GM19328 (cell line): Measurements from ENCODE around the gene UBE2G1.
"Not testable (repeated sequence)": the region's sequence is repeated elsewhere in the genome, so short reads cannot be mapped to it uniquely, and the experiment has no call there.

Experiments used
- ATAC-seq: cut with Tn5 transposase; IDR thresholded peaks from one replicate; pipeline ENCODE4 v1.9.1; 2021; ENCODE audit warnings: mild to moderate bottlenecking, moderate library complexity; ENCODE audit not compliant: unreplicated experiment

Gene UBE2G1

DNA sequence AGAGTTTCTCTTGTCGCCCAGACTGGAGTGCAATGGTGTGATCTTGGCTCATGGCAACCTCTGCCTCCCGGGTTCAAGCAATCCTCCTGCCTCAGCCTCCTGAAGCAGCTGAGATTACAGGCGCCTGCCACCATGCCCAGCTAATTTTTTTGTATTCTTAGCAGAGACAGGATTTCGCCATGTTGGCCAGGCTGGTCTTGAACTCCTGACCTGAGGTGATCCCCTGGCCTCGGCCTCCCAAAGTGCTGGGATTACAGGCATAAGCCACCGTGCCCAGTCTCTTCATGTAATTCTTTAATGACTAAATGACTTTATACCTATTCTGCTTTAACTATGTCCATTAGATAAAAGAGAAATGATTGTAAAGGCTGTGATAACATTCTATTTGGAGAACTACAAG lies 111.2 kb downstream of the UBE2G1 start:
- not testable (repeated sequence) for ATAC-seq

DNA sequence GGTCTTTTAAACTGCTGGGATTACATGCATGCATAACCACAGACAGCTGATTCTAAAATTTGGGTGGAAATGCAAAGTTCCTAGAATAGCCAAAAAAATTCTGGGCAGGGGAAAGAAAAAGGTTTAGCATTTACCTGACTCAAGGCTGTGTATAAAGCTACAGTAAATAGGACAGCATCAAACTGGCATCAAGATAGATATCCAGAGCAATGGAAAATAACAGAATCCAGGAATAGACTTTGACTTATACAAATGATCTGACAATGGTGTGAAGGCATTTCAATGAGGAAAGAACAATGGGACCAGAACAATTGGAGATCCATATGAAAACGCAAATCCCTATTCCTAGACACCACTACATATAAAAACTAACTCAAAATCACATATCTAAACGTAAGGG lies 115.6 kb downstream of the UBE2G1 start:
- no peak for ATAC-seq

GRCh38 chr17:4249452-4250029 lies 116.9 kb downstream of the UBE2G1 start:
- no peak for ATAC-seq

- ATAC-seq = no peak
Measured at GRCh38 chr17:4248504-4249277, 117.8 kb downstream of the UBE2G1 start.

DNA sequence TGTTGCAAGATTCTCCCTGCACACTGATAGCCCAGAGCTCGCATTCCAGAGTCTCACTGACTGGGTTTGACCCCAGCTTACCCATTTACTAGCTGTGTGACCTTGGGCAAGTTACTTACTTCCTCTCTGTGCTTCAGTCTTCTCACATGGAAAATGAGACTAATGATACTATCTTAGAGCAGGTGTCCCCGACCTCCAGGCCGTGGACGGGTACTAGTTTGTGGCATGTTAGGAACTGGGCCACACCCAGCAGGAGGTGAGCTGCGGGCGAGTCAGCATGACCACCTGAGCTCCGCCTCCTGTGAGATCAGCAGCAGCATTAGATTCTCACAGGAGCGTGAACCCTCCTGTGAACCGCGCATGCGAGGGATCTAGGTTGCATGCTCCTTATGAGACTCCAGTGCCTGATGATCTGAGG lies 118.5 kb downstream of the UBE2G1 start:
- ATAC-seq = no peak

DNA sequence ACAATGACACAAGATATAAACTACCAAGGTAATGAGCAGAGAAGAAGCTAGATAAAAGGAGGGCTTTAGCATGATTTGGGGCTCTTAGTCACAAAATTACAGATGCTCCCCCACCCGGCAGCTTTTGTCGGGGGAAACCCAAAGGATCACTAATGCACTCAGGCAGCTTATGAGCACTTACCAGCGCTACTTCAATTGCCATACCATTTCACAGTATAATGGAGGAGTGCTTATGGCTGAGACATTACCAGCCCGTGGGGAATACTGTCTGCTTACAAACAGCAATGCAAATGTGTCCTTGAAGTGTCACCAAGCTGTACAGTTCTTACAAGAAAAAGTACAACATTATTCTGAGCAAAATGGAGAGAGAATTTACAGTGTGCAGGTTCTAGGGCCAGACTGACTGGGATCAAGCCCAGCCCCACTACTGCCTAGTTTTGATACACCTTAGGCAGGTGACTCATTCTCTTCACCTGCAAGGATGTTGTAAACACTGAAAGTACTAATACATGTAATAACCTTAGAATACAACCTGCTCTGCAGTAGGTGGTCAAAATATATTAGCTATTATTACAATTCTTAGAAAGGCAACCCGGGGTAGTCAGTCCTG lies 119.0 kb downstream of the UBE2G1 start:
- ATAC-seq = no peak

DNA sequence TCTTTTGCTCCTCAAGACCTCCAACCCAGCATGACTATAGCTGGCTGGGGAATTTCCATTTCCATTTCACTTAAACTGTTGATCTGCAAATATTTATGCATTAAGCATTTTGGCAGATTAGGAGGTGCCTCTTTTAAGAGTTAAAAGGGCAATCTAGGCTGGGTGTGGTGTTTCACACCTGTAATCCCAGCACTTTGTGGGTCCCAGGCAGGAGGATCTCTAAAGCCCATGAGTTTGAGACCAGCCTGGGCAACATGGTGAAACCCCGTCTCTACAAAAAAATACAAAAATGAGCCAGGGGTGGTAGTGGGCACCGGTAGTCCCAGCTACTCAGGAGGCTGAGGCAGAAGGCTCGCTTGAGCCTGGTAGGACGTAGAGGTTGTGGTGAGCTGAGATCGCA lies 119.8 kb downstream of the UBE2G1 start:
- no peak for ATAC-seq

DNA sequence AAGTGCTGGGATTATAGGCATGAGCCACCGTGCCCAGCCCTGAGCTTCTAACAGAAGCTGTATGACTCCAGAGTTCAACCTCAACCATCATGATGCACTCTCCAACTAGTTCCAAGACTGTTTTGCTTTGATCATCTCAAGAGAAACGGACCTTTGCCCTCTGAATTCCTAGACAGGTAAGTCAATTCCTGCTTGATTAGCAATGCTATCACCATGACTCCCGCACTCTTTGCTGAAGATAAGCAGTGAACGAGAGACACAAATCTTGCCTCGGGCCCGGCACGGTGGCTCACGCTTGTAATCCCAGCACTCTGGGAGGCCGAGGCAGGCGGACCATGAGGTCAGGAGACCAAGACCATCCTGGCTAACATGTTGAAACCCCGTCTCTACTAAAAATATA lies 124.9 kb downstream of the UBE2G1 start:
- ATAC-seq = no peak

DNA sequence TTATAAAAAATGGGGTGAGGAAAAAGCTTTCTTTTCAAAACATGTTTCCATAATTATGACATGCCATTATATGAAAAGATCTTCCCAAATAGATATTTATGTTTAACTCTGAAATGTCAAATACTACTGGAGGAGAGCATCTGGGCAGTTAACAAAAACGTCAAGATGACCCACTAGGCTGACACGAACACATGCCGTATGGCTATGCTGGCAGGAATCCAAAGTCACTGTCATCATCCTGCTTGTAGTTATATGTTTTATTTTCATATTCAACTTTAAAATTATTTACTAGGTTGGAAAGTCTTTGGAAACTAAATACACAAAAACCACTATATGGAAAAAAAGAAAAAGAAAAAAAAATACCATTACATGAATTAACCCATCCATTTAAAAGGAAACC lies 130.0 kb downstream of the UBE2G1 start:
- no peak for ATAC-seq

- no peak for ATAC-seq
Measured at GRCh38 chr17:4235372-4236279, 130.8 kb downstream of the UBE2G1 start.

GRCh38 chr17:4234401-4234800 lies 132.1 kb downstream of the UBE2G1 start:
- no peak for ATAC-seq

DNA sequence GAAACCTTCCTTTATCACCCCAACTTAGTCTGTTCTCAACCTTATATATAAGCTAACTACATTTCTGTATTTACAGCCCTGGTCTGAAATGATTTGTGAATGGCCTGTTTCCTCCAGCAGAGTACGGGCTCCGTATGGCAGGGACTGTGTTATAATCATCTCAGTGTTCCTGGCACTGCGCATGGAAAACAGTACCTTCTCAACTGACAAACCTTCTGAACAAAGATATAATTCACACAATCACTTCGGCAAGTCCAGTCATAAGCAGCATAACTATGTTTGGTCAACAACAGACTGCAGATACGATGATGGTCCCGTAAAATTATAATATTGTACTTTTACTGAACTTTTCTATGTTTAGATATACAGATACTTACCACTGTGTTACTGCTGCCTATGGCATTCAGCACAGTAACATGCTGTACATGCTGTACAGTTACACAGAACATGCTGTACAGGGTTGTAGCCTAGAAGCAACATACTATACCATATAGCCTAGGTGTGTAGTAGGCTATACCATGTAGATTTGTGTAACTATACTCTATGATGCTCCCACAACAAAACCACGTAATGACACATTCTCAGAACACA lies 132.7 kb downstream of the UBE2G1 start:
- no peak for ATAC-seq

DNA sequence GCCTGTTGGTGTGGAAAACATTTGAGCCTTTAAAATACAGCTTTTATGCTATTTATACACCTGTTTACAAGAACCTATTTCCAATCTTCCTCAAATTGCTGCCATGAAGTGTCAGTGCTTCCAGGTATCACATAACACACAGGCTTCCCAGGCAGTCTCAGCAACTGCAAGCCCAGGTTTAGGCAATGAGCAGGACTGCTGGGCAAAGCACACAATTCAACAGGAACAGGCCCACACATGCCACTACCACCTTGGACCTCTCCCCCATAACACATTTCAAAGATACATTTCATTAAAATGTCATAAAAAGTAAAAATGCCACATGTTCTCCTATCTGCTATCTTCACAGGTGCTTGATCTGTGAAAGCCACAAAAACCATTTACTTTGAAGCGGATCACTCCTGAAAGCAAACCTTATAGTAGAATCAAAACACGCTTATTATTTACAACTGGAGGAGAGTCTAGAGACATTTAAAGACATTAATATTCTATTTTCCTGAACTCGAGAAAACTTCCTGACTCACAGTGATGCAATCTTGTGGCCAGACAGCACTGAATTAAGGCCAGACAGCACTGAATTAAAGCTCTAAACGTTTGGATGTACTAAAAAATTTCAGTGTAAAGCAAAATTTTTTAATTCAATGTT lies 134.2 kb downstream of the UBE2G1 start:
- ATAC-seq = no peak

- ATAC-seq = no peak
Measured at GRCh38 chr17:4229627-4230541, 136.6 kb downstream of the UBE2G1 start.

DNA sequence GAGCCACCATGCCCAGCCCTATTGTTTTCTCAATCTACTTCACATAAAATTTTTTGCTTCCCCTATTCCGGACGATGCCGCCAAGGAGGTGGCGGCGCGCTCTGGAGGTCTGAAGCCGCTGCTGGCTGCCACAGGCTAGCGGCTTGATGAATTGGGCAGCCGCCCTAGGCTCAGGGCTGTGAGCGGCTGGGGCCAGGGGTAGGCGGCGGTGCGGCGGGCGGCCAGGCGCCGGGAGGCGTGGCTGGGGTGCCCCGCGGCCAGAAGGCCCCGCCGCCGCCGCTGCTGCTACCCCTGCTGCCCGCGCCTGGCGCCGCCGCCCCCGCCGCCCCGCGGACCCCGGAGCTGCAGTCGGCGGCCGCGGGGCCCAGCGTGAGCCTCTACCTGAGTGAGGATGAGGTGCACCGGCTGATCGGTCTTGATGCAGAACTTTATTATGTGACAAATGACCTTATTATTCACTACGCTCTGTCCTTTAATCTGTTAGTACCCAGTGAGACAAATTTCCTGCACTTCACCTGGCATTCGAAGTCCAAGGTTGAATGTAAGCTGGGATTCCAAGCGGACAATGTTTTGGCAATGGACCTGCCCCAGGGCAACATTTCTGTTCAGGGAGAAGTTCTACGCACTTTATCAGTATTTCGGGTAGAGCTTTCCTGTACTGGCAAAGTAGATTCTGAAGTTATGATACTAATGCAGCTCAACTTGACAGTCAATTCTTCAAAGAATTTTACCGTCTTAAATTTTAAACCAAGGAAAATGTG lies 144.4 kb downstream of the UBE2G1 start:
- no peak for ATAC-seq

- no peak for ATAC-seq
Measured at GRCh38 chr17:4221163-4221562, 145.3 kb downstream of the UBE2G1 start.

DNA sequence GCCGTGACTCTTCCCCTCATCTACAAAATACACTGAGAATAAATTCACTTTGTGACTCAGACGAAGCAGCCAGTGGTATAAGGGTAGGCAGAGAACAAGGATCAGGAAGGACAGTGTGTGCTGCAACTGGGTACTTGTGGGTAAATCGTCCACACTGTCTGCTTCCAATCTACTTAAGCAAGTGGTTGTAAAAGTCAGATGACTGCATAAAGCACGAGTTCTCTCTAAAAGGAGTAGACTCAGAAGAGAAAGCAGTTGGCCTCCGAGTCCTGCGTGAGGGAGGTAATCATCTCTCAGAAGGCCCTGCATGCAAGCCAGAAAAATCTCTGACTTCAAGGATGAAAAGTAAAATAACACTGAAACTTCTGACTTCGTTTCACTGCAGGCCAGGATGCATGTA lies 145.8 kb downstream of the UBE2G1 start:
- ATAC-seq = no peak
